HCT116 (cell line): Measurements from ENCODE around the gene KRTAP16-1.

Source experiments
- EGR1 ChIP-seq: IDR thresholded peaks from 2 replicates; pipeline ENCODE4 v1.6.1; 2012; ENCODE audit warnings: low read depth
- EZH2 ChIP-seq: fragments of 200-600 bp; sonication (generic); IDR thresholded peaks from 2 replicates; pipeline ENCODE4 v1.6.1; 2017; ENCODE audit warnings: antibody characterized with exemption, mixed run types
- EZH2phosphoT487 ChIP-seq: fragments of 200-600 bp; IDR thresholded peaks from 2 replicates; pipeline ENCODE4 v1.6.1; 2018; ENCODE audit warnings: antibody characterized with exemption, borderline replicate concordance
- JUND ChIP-seq: IDR thresholded peaks from 2 replicates; pipeline ENCODE4 v1.6.1; 2012
- MAX ChIP-seq: IDR thresholded peaks from 2 replicates; pipeline ENCODE4 v1.6.1; 2012
- POLR2A ChIP-seq: IDR thresholded peaks from 2 replicates; pipeline ENCODE4 v1.7.0; 2011; ENCODE audit warnings: borderline replicate concordance; ENCODE audit not compliant: insufficient read depth, insufficient read length; ENCODE audit errors: extremely low read depth
- POLR2AphosphoS5 ChIP-seq: IDR thresholded peaks from 2 replicates; pipeline ENCODE4 v1.6.1; 2011; ENCODE audit warnings: mild to moderate bottlenecking, low read depth, low read length, moderate library complexity
- RAD21 ChIP-seq: IDR thresholded peaks from 2 replicates; pipeline ENCODE4 v1.6.1; 2012; ENCODE audit warnings: low read depth, mild to moderate bottlenecking
- SP1 ChIP-seq: IDR thresholded peaks from 2 replicates; pipeline ENCODE4 v1.6.1; 2012; ENCODE audit warnings: low read depth
- SRF ChIP-seq: IDR thresholded peaks from 2 replicates; pipeline ENCODE4 v1.6.1; 2012; ENCODE audit warnings: low read depth
- YY1 ChIP-seq: IDR thresholded peaks from 2 replicates; pipeline ENCODE4 v1.6.1; 2011; ENCODE audit warnings: low read length, low read depth, moderate library complexity, mild to moderate bottlenecking; ENCODE audit not compliant: insufficient replicate concordance; ENCODE audit errors: extremely low read depth
- ZNF274 ChIP-seq: fragments of 200-500 bp; sonication (Bioruptor generic); IDR thresholded peaks from 2 replicates; pipeline ENCODE4 v1.6.1; 2014; ENCODE audit warnings: mild to moderate bottlenecking, low read depth, low read length, inconsistent platforms
- TF ChIP-seq, protein P1 (sequence below), 3 experiments: fragments of 200-600 bp in 1 of 3; sonication (generic) in 1 of 3; IDR thresholded peaks in 2 of 3; conservative IDR thresholded peaks in 1 of 3; 2 replicates each; pipeline ENCODE4 v1.5.1; 2012 to 2017; ENCODE audit warnings: low read depth in 2 of 3, low read length in 2 of 3, antibody characterized with exemption in 1 of 3, borderline replicate concordance in 1 of 3, control low read depth in 1 of 3, mild to moderate bottlenecking in 1 of 3, mixed read lengths in 1 of 3, mixed run types in 1 of 3, moderate library complexity in 1 of 3; ENCODE audit not compliant: insufficient read depth in 1 of 3
- TF ChIP-seq, protein P2 (sequence below): IDR thresholded peaks from 2 replicates; pipeline ENCODE4 v1.6.1; 2012; ENCODE audit warnings: low read depth

DNA sequence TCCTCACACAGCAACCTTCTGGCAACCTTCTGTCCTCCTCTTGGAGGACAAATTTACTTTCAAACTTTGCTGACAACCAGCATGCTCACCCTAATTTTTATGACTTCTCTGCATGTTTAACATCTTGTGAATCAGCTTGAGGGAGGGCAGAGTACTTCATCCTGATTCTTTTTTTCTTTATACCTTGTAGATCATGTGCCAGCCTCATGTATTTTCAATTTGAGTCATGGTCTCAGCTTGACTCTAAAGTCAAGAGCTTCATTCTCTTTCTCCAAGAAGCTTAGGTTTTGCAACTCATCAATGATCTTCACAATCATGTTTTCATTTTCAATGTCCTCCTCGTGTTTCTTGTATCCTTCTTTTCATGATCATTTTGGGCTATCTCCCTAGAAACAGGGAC is 37.3 kb downstream of the KRTAP16-1 start:
- TF ChIP-seq EZH2phosphoT487 (no peak), EZH2 (no peak), YY1 (no peak), POLR2A (no peak), SRF (no peak), POLR2AphosphoS5 (no peak), MAX (no peak), JUND (no peak), RAD21 (no peak), EGR1 (no peak), ZNF274 (no peak), SP1 (no peak)
- TF ChIP-seq, protein P1, sequence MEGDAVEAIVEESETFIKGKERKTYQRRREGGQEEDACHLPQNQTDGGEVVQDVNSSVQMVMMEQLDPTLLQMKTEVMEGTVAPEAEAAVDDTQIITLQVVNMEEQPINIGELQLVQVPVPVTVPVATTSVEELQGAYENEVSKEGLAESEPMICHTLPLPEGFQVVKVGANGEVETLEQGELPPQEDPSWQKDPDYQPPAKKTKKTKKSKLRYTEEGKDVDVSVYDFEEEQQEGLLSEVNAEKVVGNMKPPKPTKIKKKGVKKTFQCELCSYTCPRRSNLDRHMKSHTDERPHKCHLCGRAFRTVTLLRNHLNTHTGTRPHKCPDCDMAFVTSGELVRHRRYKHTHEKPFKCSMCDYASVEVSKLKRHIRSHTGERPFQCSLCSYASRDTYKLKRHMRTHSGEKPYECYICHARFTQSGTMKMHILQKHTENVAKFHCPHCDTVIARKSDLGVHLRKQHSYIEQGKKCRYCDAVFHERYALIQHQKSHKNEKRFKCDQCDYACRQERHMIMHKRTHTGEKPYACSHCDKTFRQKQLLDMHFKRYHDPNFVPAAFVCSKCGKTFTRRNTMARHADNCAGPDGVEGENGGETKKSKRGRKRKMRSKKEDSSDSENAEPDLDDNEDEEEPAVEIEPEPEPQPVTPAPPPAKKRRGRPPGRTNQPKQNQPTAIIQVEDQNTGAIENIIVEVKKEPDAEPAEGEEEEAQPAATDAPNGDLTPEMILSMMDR (IDR thresholded peaks at IDR 0.05 in 2 of 3, conservative IDR thresholded peaks at IDR 0.05 in 1 of 3; ENCODE audit: borderline replicate concordance in 1 of 3, insufficient read depth in 1 of 3, low read depth in 2 of 3, low read length in 2 of 3): no peak
- TF ChIP-seq, protein P2, sequence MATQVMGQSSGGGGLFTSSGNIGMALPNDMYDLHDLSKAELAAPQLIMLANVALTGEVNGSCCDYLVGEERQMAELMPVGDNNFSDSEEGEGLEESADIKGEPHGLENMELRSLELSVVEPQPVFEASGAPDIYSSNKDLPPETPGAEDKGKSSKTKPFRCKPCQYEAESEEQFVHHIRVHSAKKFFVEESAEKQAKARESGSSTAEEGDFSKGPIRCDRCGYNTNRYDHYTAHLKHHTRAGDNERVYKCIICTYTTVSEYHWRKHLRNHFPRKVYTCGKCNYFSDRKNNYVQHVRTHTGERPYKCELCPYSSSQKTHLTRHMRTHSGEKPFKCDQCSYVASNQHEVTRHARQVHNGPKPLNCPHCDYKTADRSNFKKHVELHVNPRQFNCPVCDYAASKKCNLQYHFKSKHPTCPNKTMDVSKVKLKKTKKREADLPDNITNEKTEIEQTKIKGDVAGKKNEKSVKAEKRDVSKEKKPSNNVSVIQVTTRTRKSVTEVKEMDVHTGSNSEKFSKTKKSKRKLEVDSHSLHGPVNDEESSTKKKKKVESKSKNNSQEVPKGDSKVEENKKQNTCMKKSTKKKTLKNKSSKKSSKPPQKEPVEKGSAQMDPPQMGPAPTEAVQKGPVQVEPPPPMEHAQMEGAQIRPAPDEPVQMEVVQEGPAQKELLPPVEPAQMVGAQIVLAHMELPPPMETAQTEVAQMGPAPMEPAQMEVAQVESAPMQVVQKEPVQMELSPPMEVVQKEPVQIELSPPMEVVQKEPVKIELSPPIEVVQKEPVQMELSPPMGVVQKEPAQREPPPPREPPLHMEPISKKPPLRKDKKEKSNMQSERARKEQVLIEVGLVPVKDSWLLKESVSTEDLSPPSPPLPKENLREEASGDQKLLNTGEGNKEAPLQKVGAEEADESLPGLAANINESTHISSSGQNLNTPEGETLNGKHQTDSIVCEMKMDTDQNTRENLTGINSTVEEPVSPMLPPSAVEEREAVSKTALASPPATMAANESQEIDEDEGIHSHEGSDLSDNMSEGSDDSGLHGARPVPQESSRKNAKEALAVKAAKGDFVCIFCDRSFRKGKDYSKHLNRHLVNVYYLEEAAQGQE: no peak
